ENCODE data around the gene S100A5. TPM values are rescaled to one million over a fixed set of nuclear protein-coding genes. Genes with fewer than 3 reads are reported as not detected.

Gene S100A5
- total RNA-seq, 4 donors from 2014 or later = 2.2 to 12.6 (median 6.5) TPM

GRCh38 chr1:153494976-153495535, 45.7 kb downstream of the S100A5 start:
- DNase-seq = peak; percentile 52 to 67
- Histone ChIP-seq H3K9me3 (no peaks in the 10 kb centered on the region), H3K4me1 (no peaks in the 10 kb centered on the region), H3K4me3 (replicated peaks in 1 of 3) (no peak overlapping the region), H3K27ac (no peak overlapping the region), H3K27me3 (no peaks in the 10 kb centered on the region), H3K36me3 (no peaks in the 10 kb centered on the region)
- no peak for TF ChIP-seq POLR2A (IDR thresholded peaks at IDR 0.05)
- TF ChIP-seq CTCF (IDR thresholded peaks at IDR 0.05) = peak; percentile 71 to 88 (median 81)
- intact Hi-C loops (cut with DNase I) = loop anchor here (5.0 kb wide), 1 partner anchor 143 kb away; no protein-coding TSS in a partner anchor
- WGBS, 2 donors = 31 to 41% methylated on average over 6 of the region's 6 CpGs

GRCh38 chr1:153493343-153493960, 47.3 kb downstream of the S100A5 start:
- Histone ChIP-seq H3K4me3 (replicated peaks in 1 of 3) (no peak overlapping the region), H3K4me1 (peaks cover 0 to 6% of the 10 kb centered on the region in 2 donors), H3K27ac (no peak overlapping the region), H3K9me3 (no peaks in the 10 kb centered on the region), H3K36me3 (no peaks in the 10 kb centered on the region), H3K27me3 (no peaks in the 10 kb centered on the region)
- DNase-seq = no peak
- intact Hi-C loops (cut with DNase I) = no loop called here
- no peak for TF ChIP-seq POLR2A (IDR thresholded peaks at IDR 0.05)
- no peak for TF ChIP-seq CTCF (IDR thresholded peaks at IDR 0.05)
- WGBS, 2 donors = 78 to 80% methylated on average over 6 of the region's 6 CpGs

- intact Hi-C loops (cut with DNase I) = no loop called here
- Histone ChIP-seq H3K27ac (no peak overlapping the region), H3K9me3 (no peaks in the 10 kb centered on the region), H3K36me3 (no peaks in the 10 kb centered on the region), H3K4me1 (peaks cover 0 to 7% of the 10 kb centered on the region in 2 donors), H3K27me3 (no peaks in the 10 kb centered on the region), H3K4me3 (replicated peaks in 1 of 3) (no peak overlapping the region)
- WGBS, 2 donors = 47 to 61% methylated on average over 12 of the region's 12 CpGs
- TF ChIP-seq CTCF (IDR thresholded peaks at IDR 0.05) = no peak
- no peak for TF ChIP-seq POLR2A (IDR thresholded peaks at IDR 0.05)
- peak; percentile 10 for DNase-seq
Observed at GRCh38 chr1:153490272-153491051, 50.3 kb downstream of the S100A5 start.

GRCh38 chr1:153488731-153489130, 52.0 kb downstream of the S100A5 start:
- TF ChIP-seq CTCF (IDR thresholded peaks at IDR 0.05) (no peak), POLR2A (IDR thresholded peaks at IDR 0.05) (no peak)
- Histone ChIP-seq H3K9me3 (no peaks in the 10 kb centered on the region), H3K36me3 (no peaks in the 10 kb centered on the region), H3K4me3 (replicated peaks in 1 of 3) (no peak overlapping the region), H3K27ac (no peak overlapping the region), H3K4me1 (peaks cover 0 to 7% of the 10 kb centered on the region in 2 donors), H3K27me3 (no peaks in the 10 kb centered on the region)
- WGBS, 2 donors = 15 to 23% methylated on average over 4 of the region's 4 CpGs
- no peak for DNase-seq
- intact Hi-C loops (cut with DNase I) = no loop called here

GRCh38 chr1:153487707-153488106, 53.0 kb downstream of the S100A5 start:
- 93 to 98% methylated on average over 2 of the region's 2 CpGs for WGBS, 2 donors
- Histone ChIP-seq H3K36me3 (no peaks in the 10 kb centered on the region), H3K4me1 (peaks cover 0 to 7% of the 10 kb centered on the region in 2 donors), H3K4me3 (replicated peaks in 1 of 3) (no peak overlapping the region), H3K9me3 (no peaks in the 10 kb centered on the region), H3K27me3 (no peaks in the 10 kb centered on the region), H3K27ac (no peak overlapping the region)
- no peak for DNase-seq
- intact Hi-C loops (cut with DNase I) = no loop called here
- TF ChIP-seq CTCF (IDR thresholded peaks at IDR 0.05) (no peak), POLR2A (IDR thresholded peaks at IDR 0.05) (no peak)

All from thyroid gland (tissue), 4 donors.